Head of caudate nucleus (tissue), 42 donors: ENCODE data around the gene DUT.
"Not testable (repeated sequence)": the region's sequence is repeated elsewhere in the genome, so short reads cannot be mapped to it uniquely, and the experiment has no call there.

Experiments used
- DNase-seq, 42 donors: peaks; one replicate each; pipeline versions ENCODE4 v3.0.0 to v3.0.0-alpha.2; 2020 to 2021; ENCODE audit warnings: mixed read lengths in 7 of 42
- intact Hi-C: fragments of 100-400 bp; cut with DNase I; formaldehyde crosslinking; loops from one replicate; pipeline ENCODE4 v1.15.0; 2022

Gene DUT

DNA sequence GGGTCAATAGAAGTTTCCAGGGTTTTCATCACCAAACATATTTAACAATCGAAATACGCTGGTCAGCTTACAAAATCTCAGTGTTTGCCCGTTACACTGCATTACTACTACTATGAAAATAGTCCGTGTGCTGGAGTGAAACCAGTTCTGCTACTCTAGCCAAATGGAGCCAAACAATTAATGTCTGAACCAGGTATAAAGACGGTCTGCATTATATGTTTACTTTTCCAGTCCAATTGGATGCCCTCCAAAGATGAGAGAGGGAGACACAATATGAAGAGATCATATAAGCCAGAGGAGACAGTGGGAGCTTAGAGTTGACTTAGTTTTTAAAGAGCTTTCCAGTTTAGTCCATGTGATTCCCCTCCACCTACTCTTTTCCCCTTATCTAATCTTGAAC lies 6.3 kb upstream of the DUT start:
- no peak for DNase-seq
- intact Hi-C loops, result no loop called here

DNA sequence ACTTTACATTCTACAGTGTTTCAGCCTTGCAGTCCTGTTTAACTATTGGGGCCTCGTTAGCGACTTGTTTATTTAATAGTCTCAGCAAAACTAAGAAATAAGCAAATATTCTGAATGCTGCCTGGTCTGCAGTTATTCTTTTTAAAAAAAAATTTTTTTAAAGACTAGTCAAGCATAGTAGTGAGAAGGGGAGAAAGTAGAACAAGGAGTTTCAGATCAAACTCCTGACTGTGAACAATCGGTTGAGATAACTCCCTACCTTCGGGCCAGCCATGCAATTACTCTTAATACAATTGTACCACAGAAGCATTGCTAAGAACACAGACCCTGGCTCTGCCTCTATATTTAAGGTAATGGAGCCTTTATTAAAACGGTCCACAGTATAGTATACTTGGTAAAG lies 5.8 kb upstream of the DUT start:
- no peak for DNase-seq
- intact Hi-C loops, result no loop called here

DNA sequence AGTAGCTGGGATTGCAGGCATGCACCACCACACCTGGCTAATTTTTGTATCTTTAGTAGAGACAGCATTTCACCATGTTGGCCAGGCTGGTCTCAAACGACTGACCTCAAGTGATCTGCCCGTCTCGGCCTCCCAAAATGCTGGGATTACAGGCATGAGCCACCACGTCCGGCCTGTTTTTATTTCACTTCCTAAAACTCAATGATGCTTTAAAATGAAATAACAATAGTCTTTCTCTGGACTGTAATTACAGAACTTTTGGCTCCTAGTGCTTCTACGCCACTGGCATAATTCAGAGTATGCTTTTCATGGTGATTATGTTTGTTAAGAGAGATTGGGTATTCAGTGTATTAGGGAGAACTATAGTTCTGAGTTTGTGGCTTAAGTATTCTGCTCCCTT lies 5.0 kb upstream of the DUT start:
- intact Hi-C loops, DNase-seq: not testable (repeated sequence)

DNA sequence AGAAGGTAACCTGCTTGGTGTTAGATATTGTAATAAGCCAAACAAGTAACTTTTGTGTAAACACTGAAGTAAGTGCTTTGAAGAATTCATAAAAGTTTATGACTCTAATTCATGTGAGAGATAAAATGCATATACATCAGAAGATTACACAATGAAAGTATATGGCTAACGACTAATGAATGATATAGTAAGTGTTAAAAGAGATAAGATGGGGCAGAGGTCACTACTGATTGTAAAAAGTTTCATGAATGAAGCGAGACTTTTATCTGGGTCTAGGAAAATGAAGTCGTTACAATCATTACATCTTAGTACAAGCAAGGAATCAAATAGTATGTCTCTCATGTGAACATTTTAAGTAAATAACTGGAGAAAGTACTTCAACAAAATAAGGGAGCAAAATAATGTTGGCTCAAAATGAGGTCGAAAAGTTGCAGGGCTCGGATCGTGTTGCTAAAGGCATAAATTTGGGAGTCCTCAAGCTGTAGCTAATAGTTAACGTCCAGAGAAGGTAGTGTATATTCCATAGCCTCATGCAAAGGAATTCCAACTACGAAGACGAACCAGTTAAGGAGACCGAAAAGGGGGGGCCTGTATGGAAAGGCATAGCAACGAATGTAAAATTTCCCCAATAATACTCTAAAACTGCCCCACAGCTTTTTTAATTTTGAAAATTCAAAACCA lies 984 bp upstream of the DUT start:
- intact Hi-C loops, result loop anchor here (10.0 kb wide), 1 partner anchor 615 kb away; the partner anchor contains the start of gene SEMA6D
- DNase-seq, result peak in 1 of 42 donors; percentile 1

DNA sequence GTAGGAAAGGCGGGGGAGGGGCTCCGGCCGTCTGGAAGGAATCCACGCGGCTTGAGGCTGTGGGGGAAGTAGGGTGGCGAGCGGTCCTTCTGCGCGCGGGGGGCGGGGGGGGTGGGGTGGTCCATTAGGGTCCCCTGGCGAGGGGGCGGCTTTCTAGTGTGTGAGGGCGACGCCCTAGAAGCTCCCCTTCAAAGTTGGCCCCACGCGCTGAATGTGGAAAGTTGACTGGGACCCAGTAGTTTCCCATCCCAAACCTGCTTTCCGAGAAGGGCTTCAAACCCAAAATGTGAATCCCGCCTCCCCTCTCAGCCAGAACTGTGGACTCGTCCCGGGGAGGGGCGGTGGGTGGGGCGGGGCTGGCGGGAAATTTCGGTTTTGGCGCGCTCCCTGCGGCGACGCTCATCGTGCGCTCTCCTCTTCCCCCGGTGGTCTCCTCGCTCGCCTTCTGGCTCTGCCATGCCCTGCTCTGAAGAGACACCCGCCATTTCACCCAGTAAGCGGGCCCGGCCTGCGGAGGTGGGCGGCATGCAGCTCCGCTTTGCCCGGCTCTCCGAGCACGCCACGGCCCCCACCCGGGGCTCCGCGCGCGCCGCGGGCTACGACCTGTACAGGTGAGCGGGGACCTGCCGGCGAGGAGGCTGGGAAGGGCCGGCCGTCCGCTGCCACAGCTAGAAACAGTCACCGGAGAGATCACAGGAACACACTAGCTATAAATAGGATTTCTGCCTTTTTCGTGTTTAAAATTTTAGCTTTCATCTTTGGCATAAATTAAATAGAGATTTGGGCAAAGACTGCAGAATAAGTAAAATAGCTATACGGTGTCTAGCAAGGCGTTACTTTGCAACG lies 790 bp downstream of the DUT start:
- peak; percentile 14 to 88 (median 68) for DNase-seq
- intact Hi-C loops, result loop anchor here (10.0 kb wide), 1 partner anchor 617 kb away; the partner anchor contains the start of gene SEMA6D

DNA sequence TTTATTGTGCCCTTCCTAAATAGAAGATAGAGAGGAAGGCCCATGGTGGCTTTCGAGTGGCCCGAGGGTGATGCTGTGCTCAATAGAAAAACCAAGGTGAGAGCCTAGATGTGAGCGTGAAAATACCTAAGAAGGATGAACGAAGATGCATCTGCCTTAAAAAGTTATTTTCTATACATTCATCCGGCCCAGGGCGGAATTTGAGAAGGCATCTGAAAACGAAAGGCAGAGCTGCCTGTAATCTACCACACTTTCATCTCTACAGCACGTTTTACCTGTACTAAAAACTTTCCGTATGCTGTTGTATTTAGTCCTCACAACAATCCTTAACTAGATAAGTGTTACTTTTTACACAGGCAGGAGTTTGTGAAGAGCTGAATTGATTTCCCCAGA lies 1.4 kb downstream of the DUT start:
- no peak for DNase-seq
- intact Hi-C loops, result loop anchor here (10.0 kb wide), 1 partner anchor 618 kb away; the partner anchor contains the start of gene SEMA6D

DNA sequence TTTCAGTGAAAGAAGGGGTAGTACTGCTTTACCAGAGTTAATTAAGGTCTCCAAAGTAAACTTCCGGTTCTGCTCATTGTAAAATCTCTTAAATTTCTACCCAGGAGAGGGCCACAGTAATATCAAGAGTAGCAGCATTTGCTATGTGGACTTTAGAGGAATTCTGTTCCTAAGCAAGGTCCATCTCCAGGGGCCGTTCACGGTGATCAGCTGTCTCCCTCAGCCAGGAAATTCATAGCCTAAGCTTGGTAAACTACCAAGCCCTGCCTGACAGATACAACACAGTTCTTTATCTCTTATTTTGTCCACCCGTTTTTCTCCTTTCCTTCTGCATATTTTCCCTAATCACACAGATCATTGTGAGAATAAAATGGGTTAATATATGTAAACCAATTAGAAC lies 2.3 kb downstream of the DUT start:
- DNase-seq, result no peak
- intact Hi-C loops, result loop anchor here (10.0 kb wide), 1 partner anchor 619 kb away; the partner anchor contains the start of gene SEMA6D

DNA sequence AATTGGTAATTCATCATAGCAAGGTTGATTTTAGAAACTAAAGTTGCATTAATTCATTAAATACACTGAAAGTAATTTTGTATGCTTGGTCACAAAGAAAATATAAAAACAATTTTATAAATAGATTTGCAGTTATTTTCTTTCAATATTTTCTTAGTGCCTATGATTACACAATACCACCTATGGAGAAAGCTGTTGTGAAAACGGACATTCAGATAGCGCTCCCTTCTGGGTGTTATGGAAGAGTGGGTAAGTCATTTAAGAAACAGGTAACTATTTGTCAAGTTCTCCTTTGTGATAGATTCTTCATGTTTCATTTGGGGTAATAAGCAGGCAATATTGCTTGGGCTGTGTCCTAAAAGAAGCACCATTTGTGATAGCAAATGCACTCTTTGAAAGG lies 3.0 kb downstream of the DUT start:
- intact Hi-C loops, result loop anchor here (10.0 kb wide), 1 partner anchor 619 kb away; the partner anchor contains the start of gene SEMA6D
- no peak for DNase-seq

DNA sequence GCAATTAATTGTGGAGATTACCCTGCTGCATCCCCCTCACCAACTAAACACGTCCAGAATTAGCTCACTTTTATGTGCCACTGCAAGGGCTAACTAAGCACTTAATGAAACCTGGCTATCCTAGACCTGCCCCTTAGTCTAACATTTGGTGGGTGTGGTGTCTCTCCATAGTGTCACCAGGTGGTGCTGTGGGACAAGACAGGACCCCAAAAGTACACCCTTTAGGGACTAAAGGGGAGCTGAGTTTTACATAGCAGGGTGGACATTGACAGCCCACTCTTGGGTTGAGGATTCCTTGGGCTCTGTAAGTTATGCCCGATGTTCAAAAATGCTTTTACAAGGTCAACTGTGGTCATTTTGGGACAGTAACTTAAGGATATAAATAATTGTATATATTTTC lies 5.7 kb downstream of the DUT start:
- intact Hi-C loops, result loop anchor here (10.0 kb wide), 1 partner anchor 622 kb away; the partner anchor contains the start of gene SEMA6D
- DNase-seq, result no peak

DNA sequence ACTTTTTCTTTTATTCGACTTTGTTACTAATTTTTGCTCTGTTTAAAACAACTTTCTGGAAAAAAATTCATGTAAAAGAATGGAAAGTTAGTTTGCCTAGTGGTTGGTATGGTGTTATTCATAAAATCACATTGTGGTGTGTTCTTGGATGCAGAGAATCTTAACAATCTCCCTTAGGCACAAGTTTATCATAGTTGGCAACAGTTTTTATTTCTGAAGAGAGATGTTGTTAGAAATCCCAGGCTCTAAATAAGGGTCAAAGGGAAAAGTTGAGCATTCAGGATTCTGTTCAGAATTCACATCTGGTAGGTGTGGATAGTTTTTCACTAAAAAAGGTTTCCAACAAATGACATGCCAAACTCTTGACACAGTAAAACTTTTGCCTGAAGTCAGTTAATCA lies 6.4 kb downstream of the DUT start:
- no peak for DNase-seq
- intact Hi-C loops, result loop anchor here (10.0 kb wide), 1 partner anchor 623 kb away; the partner anchor contains the start of gene SEMA6D

DNA sequence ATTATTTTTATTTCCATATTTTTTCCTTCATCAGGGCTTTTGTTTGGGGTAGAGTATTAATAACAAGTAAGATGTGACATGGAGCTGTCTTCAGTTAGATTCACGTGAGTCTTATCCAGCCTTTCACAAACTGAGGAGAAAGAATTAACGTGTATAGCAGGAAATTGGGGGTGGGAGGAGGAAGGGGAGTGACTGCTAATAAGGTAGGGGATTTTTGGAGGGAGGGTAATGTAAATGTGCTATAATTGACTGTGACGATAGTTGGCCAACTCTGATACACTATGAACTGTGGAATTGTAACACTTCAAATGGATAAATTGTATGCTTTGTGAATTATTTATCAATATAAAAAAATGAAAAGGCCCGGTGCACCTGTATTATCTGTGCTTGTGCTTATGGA lies 8.9 kb downstream of the DUT start:
- DNase-seq, result no peak
- intact Hi-C loops, result no loop called here

DNA sequence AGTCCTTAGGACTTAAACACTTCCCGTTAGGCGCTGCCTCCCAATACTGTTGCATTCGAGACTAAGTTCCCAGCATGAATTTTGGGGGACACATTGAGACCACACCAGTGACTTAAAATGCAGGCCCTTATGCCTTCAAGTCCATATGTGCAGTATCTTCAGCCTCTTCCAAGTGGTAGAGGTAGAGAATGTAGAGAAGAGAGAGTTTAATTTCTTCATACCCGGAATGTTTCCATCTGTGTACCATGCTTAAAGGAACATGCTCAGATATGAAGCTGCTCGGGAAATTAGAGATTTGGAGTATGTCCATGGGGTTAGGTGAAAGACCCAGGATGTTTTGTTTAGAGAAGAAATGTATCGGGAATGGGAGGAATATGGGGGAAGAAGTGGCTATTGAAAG lies 12.6 kb downstream of the DUT start:
- DNase-seq, result no peak
- intact Hi-C loops, result no loop called here

DNA sequence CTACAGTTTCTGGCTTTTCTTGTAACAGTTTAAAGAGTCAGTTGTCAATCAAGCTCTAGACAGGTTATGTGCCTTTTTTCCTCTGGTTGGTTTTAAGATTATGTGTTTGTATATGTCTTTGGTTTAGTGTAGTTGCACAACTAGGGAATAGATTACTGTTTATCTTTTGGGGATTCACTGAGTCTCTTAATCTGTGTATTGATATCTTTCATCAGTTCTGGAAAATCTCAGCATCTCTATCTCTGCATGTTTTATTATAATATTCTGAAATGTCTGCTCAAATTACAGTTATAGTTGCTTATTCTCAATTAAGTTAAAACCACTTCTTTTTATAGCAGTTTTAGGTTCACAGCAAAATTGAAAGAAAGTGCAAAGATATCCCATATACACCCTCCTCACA lies 14.3 kb downstream of the DUT start:
- DNase-seq, result no peak
- intact Hi-C loops, result no loop called here

DNA sequence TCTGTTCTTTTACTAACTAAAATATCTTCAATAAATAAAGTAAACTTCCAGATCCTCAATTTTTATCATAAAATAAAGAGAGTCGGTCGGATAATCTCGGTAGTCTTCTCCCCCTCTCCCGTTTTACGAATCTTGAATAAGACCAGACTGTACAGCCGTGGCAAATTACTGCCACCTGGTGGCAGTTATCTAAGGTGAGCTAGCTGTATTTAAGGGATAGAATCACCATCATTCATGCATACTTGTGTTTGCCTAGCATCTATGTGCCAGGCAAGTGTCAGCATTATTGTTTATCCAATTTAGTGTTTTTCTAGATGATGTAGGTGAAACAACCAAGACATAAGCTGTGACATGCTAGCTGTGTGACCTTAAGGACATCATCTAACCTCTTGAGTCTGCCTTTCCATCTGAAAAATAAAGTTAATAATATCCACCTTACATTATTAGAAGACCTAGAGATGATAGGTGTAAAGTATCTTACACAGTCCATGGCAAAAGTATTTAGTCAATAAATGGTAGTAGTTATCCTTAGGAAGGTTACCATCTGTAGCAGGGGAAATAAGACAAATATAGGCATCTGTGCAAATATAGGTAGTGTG lies 21.3 kb downstream of the DUT start:
- DNase-seq, result peak in 41 of 42 donors; percentile 21 to 83 (median 61)
- intact Hi-C loops, result loop anchor here (10.0 kb wide), 1 partner anchor 502 kb away; no protein-coding TSS in a partner anchor

DNA sequence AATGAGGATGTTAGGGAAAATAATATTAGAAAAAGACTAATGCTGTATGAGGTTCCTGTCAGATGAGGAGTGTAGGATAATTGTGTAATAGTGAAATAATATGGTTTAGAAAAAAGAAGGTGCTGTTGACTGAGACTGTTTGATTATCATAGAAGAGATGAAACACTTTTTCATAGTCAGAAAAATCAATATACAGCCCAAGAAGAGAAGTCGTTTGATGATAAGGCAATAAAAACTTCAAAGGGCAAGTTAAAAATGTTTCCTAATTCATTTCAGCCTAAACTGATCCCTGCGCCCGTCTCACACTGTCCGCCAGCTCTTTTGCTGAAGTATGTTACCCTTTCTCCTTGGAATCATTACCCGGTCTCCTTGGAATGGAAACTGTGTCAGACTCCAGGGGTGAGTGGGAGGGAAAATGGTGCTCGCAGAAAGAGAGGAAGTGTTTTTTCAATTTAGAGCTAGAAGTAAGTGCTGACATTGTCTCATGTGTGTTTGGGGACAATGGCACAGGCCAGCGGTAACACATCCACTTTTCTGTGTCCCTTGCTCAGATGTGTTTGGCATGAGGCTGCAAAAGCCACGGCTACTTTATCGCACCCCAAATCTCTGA lies 23.6 kb downstream of the DUT start:
- intact Hi-C loops, result loop anchor here (10.0 kb wide), 1 partner anchor 500 kb away; no protein-coding TSS in a partner anchor

DNA sequence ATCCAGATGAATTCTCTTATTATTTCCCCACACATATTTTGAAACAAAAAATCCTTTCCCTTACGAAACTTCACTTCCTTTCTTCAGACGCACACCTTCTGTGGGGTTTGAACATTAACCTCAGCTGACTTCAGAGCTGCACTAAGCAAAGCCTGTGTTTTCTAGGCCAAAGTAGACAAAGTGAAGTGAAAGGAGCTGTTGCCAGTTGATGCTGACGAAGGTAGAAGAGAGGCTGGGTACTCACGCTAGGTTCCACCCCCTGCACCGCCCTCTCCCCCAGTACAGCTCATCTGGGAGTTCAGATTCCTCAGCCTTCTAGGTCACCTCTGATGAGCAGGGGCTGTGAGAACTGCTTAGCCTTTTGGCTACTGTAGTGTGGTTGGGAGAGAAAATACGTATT lies 24.1 kb downstream of the DUT start:
- intact Hi-C loops, result loop anchor here (10.0 kb wide), 1 partner anchor 499 kb away; no protein-coding TSS in a partner anchor
- DNase-seq, result no peak

More for the DNA sequence above, 23.6 kb downstream of the DUT start:
- peak in 2 of 42 donors; percentile 7 to 8 for DNase-seq

DNA sequence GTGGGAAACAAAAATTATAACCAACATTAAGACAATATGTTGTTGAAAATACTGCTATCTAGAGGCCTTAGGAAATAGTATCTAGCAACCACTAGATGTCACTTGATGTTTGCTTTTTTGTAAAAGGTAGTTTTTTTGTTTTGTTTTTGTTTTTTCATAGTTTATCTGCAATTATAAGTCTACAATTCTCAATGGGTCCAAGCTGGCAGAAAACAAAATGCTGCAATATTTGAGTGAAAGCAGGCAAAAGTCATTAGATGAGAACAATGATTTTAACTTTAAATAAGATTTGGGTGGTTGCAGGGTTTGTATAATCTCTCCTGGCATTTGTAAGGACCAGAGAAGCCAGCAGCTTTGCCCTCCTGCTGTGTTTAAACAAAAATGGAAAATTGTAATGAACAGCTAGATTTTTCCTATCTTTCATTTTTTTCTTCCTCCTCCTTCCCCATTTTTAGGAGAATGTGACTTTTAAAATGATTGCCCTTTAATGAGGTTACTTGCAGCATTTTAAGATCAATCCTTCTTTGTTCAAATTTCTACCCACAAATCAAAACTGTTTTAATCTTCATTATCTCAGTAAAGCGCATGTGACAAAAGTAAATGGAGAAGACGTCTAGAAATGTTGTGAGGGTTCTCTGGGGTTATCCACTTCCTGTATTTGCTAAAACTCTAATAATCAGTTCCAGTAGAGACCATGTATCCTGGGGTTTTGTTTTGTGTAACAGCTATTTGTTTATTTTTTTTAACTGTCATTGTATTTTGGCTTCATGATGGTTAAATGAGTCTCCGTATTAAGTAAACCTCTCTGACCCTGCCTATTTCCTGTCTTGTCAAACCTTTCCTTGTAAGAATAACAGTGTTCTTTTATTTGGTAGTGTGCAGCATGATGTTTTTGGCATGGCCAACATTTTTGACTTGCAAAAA lies 27.3 kb downstream of the DUT start:
- no peak for DNase-seq
- intact Hi-C loops, result loop anchor here (10.0 kb wide), 1 partner anchor 496 kb away; no protein-coding TSS in a partner anchor

DNA sequence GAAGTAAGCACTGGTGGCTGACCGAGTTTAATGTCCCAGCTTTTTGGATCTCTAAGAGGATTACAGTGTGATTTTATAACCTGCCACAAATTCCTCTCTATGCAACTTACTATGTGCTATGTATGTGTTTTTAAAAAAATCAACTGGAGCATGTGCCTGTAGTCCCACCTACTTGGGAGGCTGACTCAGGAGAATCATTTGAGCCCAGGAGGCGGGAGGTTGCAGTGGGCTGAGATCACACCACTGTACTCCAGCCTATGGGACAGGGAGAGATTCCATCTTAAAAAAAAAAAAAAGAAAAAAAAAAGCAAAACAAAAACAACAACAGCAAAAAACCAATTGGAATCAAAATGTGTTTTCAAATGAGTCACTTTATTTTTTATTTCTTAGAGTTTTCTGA lies 29.6 kb downstream of the DUT start:
- no peak for DNase-seq
- intact Hi-C loops, result no loop called here
